ENCODE measurements around the gene MRTFA. TPM values are rescaled to one million over a fixed set of nuclear protein-coding genes. Genes with fewer than 3 reads are reported as not detected.

The MRTFA gene
- total RNA-seq, 1 donor from 2014 or later = 99.3 TPM

DNA sequence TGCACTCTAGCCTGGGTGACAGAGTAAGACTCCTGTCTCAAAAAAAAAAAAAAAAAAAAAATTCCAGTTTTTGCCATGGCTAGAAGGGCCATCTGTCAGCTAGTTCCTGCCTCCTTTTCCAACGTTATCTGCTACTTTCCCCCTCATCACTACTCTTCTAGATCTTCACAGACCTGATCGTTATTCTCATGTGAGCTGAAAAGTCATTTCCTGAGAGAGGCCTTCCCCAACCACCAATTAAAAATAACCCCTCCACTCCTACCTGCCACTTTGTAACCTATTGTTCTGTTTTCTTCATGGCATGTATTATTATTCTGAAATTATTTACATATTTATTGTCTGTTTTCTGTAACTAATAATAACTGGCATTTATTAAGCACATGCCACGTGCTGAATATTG, 241.9 kb downstream of the MRTFA start:
- Histone ChIP-seq H3K27ac (no peak overlapping the region), H3K36me3 (no peaks in the 10 kb centered on the region), H3K4me1 (no peaks in the 10 kb centered on the region), H3K4me3 (no peak overlapping the region), H3K9me3 (no peaks in the 10 kb centered on the region), H3K27me3 (no peaks in the 10 kb centered on the region)
- DNase-seq (ENCODE audit: low spot score in 2 of 2) = no peak
- intact Hi-C loops (cut with DNase I) = no loop called here
- TF ChIP-seq, protein P1, sequence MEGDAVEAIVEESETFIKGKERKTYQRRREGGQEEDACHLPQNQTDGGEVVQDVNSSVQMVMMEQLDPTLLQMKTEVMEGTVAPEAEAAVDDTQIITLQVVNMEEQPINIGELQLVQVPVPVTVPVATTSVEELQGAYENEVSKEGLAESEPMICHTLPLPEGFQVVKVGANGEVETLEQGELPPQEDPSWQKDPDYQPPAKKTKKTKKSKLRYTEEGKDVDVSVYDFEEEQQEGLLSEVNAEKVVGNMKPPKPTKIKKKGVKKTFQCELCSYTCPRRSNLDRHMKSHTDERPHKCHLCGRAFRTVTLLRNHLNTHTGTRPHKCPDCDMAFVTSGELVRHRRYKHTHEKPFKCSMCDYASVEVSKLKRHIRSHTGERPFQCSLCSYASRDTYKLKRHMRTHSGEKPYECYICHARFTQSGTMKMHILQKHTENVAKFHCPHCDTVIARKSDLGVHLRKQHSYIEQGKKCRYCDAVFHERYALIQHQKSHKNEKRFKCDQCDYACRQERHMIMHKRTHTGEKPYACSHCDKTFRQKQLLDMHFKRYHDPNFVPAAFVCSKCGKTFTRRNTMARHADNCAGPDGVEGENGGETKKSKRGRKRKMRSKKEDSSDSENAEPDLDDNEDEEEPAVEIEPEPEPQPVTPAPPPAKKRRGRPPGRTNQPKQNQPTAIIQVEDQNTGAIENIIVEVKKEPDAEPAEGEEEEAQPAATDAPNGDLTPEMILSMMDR (IDR thresholded peaks at IDR 0.05) = no peak

DNA sequence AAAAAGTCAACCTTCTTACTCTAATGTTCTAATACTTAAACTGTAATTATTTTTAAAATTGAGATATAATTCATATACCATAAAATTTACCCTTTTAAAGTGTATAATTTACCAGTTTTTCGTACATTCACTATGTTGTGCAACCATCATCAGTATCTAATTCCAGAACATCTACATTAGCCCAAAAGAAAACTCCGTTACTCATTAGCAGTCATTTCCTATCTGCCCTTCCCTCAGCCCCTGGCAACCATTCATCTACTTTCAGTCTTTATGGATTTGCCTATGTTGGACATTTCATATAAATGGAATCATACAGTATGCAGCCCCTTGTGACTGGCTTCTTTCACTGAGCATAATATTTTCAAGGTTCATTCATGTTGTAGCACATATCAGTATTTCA, 243.9 kb downstream of the MRTFA start:
- intact Hi-C loops (cut with DNase I) = no loop called here
- no peak for DNase-seq (ENCODE audit: low spot score in 2 of 2)
- H3K4me3 ChIP-seq = no peak overlapping the region
- TF ChIP-seq, protein P1 (IDR thresholded peaks at IDR 0.05) = no peak
- H3K27ac ChIP-seq = no peak overlapping the region
- no peaks in the 10 kb centered on the region for H3K27me3 ChIP-seq
- H3K36me3 ChIP-seq = peaks cover 0 to 3% of the 10 kb centered on the region in 2 donors
- no peaks in the 10 kb centered on the region for H3K4me1 ChIP-seq
- no peaks in the 10 kb centered on the region for H3K9me3 ChIP-seq

DNA sequence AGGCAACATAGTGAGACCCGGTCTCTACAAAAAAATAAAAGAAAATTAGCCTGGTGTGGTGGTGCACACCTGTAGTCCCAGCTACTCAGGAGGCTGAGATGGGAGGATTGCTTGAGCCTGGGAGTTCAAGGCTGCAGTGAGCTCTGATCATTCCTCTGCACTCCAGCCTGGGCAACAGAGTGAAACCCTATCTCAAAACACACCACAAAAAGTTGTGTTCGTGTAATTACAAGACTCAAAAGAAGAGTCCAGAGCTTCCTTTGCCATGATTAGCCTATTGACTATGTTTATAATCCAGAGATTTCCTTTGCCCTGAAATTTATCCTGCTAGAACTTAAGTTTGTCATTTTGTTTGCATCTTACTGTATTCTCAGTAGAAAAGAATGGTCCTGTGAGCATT, 245.1 kb downstream of the MRTFA start:
- Histone ChIP-seq H3K4me1 (no peaks in the 10 kb centered on the region), H3K36me3 (peaks cover 0 to 3% of the 10 kb centered on the region in 2 donors), H3K9me3 (no peaks in the 10 kb centered on the region), H3K27ac (no peak overlapping the region), H3K27me3 (no peaks in the 10 kb centered on the region), H3K4me3 (no peak overlapping the region)
- TF ChIP-seq, protein P1 (IDR thresholded peaks at IDR 0.05) = no peak
- DNase-seq (ENCODE audit: low spot score in 2 of 2) = no peak
- intact Hi-C loops (cut with DNase I) = no loop called here

DNA sequence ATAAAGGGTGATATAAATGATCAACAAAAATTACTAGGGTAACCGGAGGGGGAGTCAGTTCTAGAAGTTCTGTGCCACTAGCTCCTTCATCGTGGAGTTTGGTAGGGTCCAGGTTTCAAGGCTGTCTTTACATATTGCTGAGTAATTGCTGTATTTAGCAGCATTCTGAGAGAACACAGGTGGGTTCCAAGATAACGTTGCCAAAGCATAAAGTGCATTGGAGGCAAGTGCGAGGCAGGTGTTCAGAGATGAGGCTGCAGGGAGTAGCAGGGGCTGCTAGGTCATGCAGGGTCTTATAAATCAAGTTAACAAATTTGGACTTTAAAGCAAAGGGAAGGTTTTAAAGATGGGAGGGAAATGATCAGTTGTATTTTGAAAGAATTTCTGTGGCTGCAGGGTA, 248.3 kb downstream of the MRTFA start:
- TF ChIP-seq, protein P1 (IDR thresholded peaks at IDR 0.05) = no peak
- no peak for DNase-seq (ENCODE audit: low spot score in 2 of 2)

DNA sequence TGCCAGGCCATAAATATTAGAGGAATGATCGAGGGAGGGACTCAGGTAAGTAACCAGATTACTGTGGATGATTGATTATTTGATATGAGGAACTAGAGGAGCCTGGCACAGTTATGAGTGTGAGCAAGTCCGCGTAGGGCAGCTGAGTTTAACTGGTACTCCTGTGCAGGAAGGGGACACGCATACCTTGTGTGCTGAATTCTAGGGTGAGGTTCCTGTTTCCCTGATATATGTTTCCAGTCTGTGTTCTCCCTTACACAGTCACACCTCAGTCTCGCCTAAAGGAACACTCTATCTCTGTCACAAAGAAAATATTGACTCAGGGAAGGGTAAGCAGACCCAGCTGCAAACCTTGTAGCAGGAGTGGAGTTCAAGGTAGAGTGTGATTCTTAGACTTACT, 248.8 kb downstream of the MRTFA start:
- H3K27me3 ChIP-seq = no peaks in the 10 kb centered on the region
- no peak overlapping the region for H3K4me3 ChIP-seq
- TF ChIP-seq, protein P1 (IDR thresholded peaks at IDR 0.05) = no peak
- intact Hi-C loops (cut with DNase I) = no loop called here
- H3K4me1 ChIP-seq = no peaks in the 10 kb centered on the region
- H3K36me3 ChIP-seq = peaks cover 0 to 3% of the 10 kb centered on the region in 2 donors
- DNase-seq (ENCODE audit: low spot score in 2 of 2) = peak in 1 of 2 donors; percentile 59
- no peak overlapping the region for H3K27ac ChIP-seq
- H3K9me3 ChIP-seq = no peaks in the 10 kb centered on the region

More for the DNA sequence above, 248.3 kb downstream of the MRTFA start:
- no peaks in the 10 kb centered on the region for H3K27me3 ChIP-seq
- H3K9me3 ChIP-seq = no peaks in the 10 kb centered on the region
- intact Hi-C loops (cut with DNase I) = no loop called here
- H3K36me3 ChIP-seq = peaks cover 0 to 3% of the 10 kb centered on the region in 2 donors
- H3K27ac ChIP-seq = no peak overlapping the region
- no peaks in the 10 kb centered on the region for H3K4me1 ChIP-seq
- H3K4me3 ChIP-seq = no peak overlapping the region

All from ascending aorta (tissue), 2 donors.